ENCODE measurements around the gene IQCF6. TPM values are rescaled to one million over a fixed set of nuclear protein-coding genes. Genes with fewer than 3 reads are reported as not detected.
"Not testable (repeated sequence)": the region's sequence is repeated elsewhere in the genome, so short reads cannot be mapped to it uniquely, and the experiment has no call there.

IQCF6 gene
- total RNA-seq, 5 donors from 2014 or later (not counting 1 experiment from before 2014, with no cell fraction given), result not detected

GRCh38 chr3:51753763-51754750, 25.0 kb downstream of the IQCF6 start:
- H3K36me3 Mint-ChIP-seq; H3K36me3 ChIP-seq (ENCODE audit: control insufficient read depth in 2 of 2, extremely low read depth in 1 of 2, insufficient read depth in 1 of 2, low read length in 1 of 2); H3K4me3 Mint-ChIP-seq; H3K27ac ChIP-seq (ENCODE audit: low read length); H3K27me3 Mint-ChIP-seq; H3K4me1 Mint-ChIP-seq; H3K27me3 ChIP-seq (replicated peaks in 1 of 2; ENCODE audit: control insufficient read depth in 2 of 2, extremely low read depth in 1 of 2, insufficient read depth in 2 of 2, low read length in 1 of 2); H3K9me3 ChIP-seq; ATAC-seq (replicated peaks in 1 of 4); H3K4me1 ChIP-seq (ENCODE audit: control insufficient read depth in 1 of 2, extremely low read depth in 1 of 2, insufficient read depth in 2 of 2, low read length in 2 of 2); H3K4me3 ChIP-seq (ENCODE audit: control insufficient read depth in 1 of 2, extremely low read depth in 1 of 2, low read length in 1 of 2); DNase-seq; POLR2A ChIA-PET; H3K27ac Mint-ChIP-seq: not testable (repeated sequence)
- peaks cover 0 to 15% (median 15%) of the 10 kb centered on the region in 3 donors for H3K9me3 Mint-ChIP-seq
- CTCF ChIA-PET, result interaction anchor here in 1 of 2 donors (0.7 kb wide), 1 partner anchor 883 kb away, joined by 3 read pairs; no protein-coding TSS in a partner anchor
- WGBS (ENCODE audit: insufficient coverage), result 77% methylated on average over 8 of the region's 13 CpGs

GRCh38 chr3:51751287-51751686, 27.8 kb downstream of the IQCF6 start:
- WGBS (ENCODE audit: insufficient coverage), result no CpG with 5 or more reads among the region's 2 CpGs
- Histone ChIP-seq H3K27ac (ENCODE audit: low read length) (no peak overlapping the region), H3K4me1 (ENCODE audit: control insufficient read depth in 1 of 2, extremely low read depth in 1 of 2, insufficient read depth in 2 of 2, low read length in 2 of 2) (no peaks in the 10 kb centered on the region), H3K4me3 (ENCODE audit: control insufficient read depth in 1 of 2, extremely low read depth in 1 of 2, low read length in 1 of 2) (no peak overlapping the region), H3K9me3 (no peaks in the 10 kb centered on the region), H3K36me3 (ENCODE audit: control insufficient read depth in 2 of 2, extremely low read depth in 1 of 2, insufficient read depth in 1 of 2, low read length in 1 of 2) (no peaks in the 10 kb centered on the region), H3K27me3 (replicated peaks in 1 of 2; ENCODE audit: control insufficient read depth in 2 of 2, extremely low read depth in 1 of 2, insufficient read depth in 2 of 2, low read length in 1 of 2) (no peaks in the 10 kb centered on the region)
- POLR2A ChIA-PET, result no interaction called here
- CTCF ChIA-PET, result no interaction called here
- DNase-seq (no peak), ATAC-seq (replicated peaks in 1 of 4) (no peak)
- peaks cover 7 to 9% (median 9%) of the 10 kb centered on the region in 3 donors for H3K4me1 Mint-ChIP-seq
- H3K4me3 Mint-ChIP-seq, result no peak overlapping the region
- H3K27ac Mint-ChIP-seq, result no peak overlapping the region
- no peaks in the 10 kb centered on the region for H3K36me3 Mint-ChIP-seq
- peaks cover 0 to 12% (median 6%) of the 10 kb centered on the region in 3 donors for H3K9me3 Mint-ChIP-seq
- peaks cover 1 to 4% of the 10 kb centered on the region in 2 donors for H3K27me3 Mint-ChIP-seq

- H3K9me3 ChIP-seq, result no peaks in the 10 kb centered on the region
- ChIA-PET CTCF (no interaction called here), POLR2A (no interaction called here)
- H3K27me3 ChIP-seq (replicated peaks in 1 of 2; ENCODE audit: control insufficient read depth in 2 of 2, extremely low read depth in 1 of 2, insufficient read depth in 2 of 2, low read length in 1 of 2), result no peaks in the 10 kb centered on the region
- H3K27ac ChIP-seq (ENCODE audit: low read length), result no peak overlapping the region
- Mint-ChIP-seq H3K4me1 (peaks cover 7 to 9% (median 9%) of the 10 kb centered on the region in 3 donors), H3K27ac (no peak overlapping the region), H3K9me3 (peaks cover 0 to 8% (median 2%) of the 10 kb centered on the region in 3 donors), H3K36me3 (no peaks in the 10 kb centered on the region), H3K27me3 (peaks cover 0 to 2% of the 10 kb centered on the region in 2 donors), H3K4me3 (no peak overlapping the region)
- H3K36me3 ChIP-seq (ENCODE audit: control insufficient read depth in 2 of 2, extremely low read depth in 1 of 2, insufficient read depth in 1 of 2, low read length in 1 of 2), result no peaks in the 10 kb centered on the region
- ATAC-seq (replicated peaks in 1 of 4), result no peak
- no peaks in the 10 kb centered on the region for H3K4me1 ChIP-seq (ENCODE audit: control insufficient read depth in 1 of 2, extremely low read depth in 1 of 2, insufficient read depth in 2 of 2, low read length in 2 of 2)
- no peak overlapping the region for H3K4me3 ChIP-seq (ENCODE audit: control insufficient read depth in 1 of 2, extremely low read depth in 1 of 2, low read length in 1 of 2)
- WGBS (ENCODE audit: insufficient coverage), result no CpG with 5 or more reads among the region's 1 CpG
- DNase-seq, result no peak
These were observed 28.2 kb downstream of the IQCF6 start for GRCh38 chr3:51750878-51751277.

- Mint-ChIP-seq H3K27me3 (no peaks in the 10 kb centered on the region), H3K4me1 (peaks cover 7 to 9% (median 9%) of the 10 kb centered on the region in 3 donors), H3K36me3 (no peaks in the 10 kb centered on the region), H3K27ac (no peak overlapping the region), H3K9me3 (no peaks in the 10 kb centered on the region), H3K4me3 (no peak overlapping the region)
- POLR2A ChIA-PET, result no interaction called here
- no CpG with 5 or more reads among the region's 1 CpG for WGBS (ENCODE audit: insufficient coverage)
- no peaks in the 10 kb centered on the region for H3K4me1 ChIP-seq (ENCODE audit: control insufficient read depth in 1 of 2, extremely low read depth in 1 of 2, insufficient read depth in 2 of 2, low read length in 2 of 2)
- no peaks in the 10 kb centered on the region for H3K27me3 ChIP-seq (replicated peaks in 1 of 2; ENCODE audit: control insufficient read depth in 2 of 2, extremely low read depth in 1 of 2, insufficient read depth in 2 of 2, low read length in 1 of 2)
- no peak for DNase-seq
- no peaks in the 10 kb centered on the region for H3K36me3 ChIP-seq (ENCODE audit: control insufficient read depth in 2 of 2, extremely low read depth in 1 of 2, insufficient read depth in 1 of 2, low read length in 1 of 2)
- H3K27ac ChIP-seq (ENCODE audit: low read length), result no peak overlapping the region
- H3K4me3 ChIP-seq (ENCODE audit: control insufficient read depth in 1 of 2, extremely low read depth in 1 of 2, low read length in 1 of 2), result no peak overlapping the region
- CTCF ChIA-PET, result interaction anchor here in 1 of 2 donors (0.6 kb wide), 1 partner anchor 22 kb away, joined by 3 read pairs; no protein-coding TSS in a partner anchor
- no peak for ATAC-seq (replicated peaks in 1 of 4)
- no peaks in the 10 kb centered on the region for H3K9me3 ChIP-seq
These were observed 30.7 kb downstream of the IQCF6 start for GRCh38 chr3:51748327-51748726.

GRCh38 chr3:51747840-51748239, 31.2 kb downstream of the IQCF6 start:
- Mint-ChIP-seq H3K36me3 (no peaks in the 10 kb centered on the region), H3K4me1 (peaks cover 7 to 12% (median 9%) of the 10 kb centered on the region in 3 donors), H3K27ac (no peak overlapping the region), H3K4me3 (no peak overlapping the region), H3K27me3 (no peaks in the 10 kb centered on the region), H3K9me3 (no peaks in the 10 kb centered on the region)
- no peaks in the 10 kb centered on the region for H3K36me3 ChIP-seq (ENCODE audit: control insufficient read depth in 2 of 2, extremely low read depth in 1 of 2, insufficient read depth in 1 of 2, low read length in 1 of 2)
- no peaks in the 10 kb centered on the region for H3K27me3 ChIP-seq (replicated peaks in 1 of 2; ENCODE audit: control insufficient read depth in 2 of 2, extremely low read depth in 1 of 2, insufficient read depth in 2 of 2, low read length in 1 of 2)
- no peak overlapping the region for H3K27ac ChIP-seq (ENCODE audit: low read length)
- no peaks in the 10 kb centered on the region for H3K9me3 ChIP-seq
- CTCF ChIA-PET, result no interaction called here
- ATAC-seq (replicated peaks in 1 of 4) (no peak), DNase-seq (no peak)
- H3K4me3 ChIP-seq (ENCODE audit: control insufficient read depth in 1 of 2, extremely low read depth in 1 of 2, low read length in 1 of 2), result no peak overlapping the region
- no peaks in the 10 kb centered on the region for H3K4me1 ChIP-seq (ENCODE audit: control insufficient read depth in 1 of 2, extremely low read depth in 1 of 2, insufficient read depth in 2 of 2, low read length in 2 of 2)
- POLR2A ChIA-PET, result no interaction called here

GRCh38 chr3:51742978-51743377, 36.1 kb downstream of the IQCF6 start:
- H3K4me3 ChIP-seq (ENCODE audit: control insufficient read depth in 1 of 2, extremely low read depth in 1 of 2, low read length in 1 of 2); H3K9me3 Mint-ChIP-seq; H3K36me3 Mint-ChIP-seq; CTCF ChIA-PET; POLR2A ChIA-PET; H3K27me3 ChIP-seq (replicated peaks in 1 of 2; ENCODE audit: control insufficient read depth in 2 of 2, extremely low read depth in 1 of 2, insufficient read depth in 2 of 2, low read length in 1 of 2); DNase-seq; H3K9me3 ChIP-seq; H3K4me3 Mint-ChIP-seq; ATAC-seq (replicated peaks in 1 of 4); H3K27ac Mint-ChIP-seq; H3K4me1 ChIP-seq (ENCODE audit: control insufficient read depth in 1 of 2, extremely low read depth in 1 of 2, insufficient read depth in 2 of 2, low read length in 2 of 2); H3K4me1 Mint-ChIP-seq; H3K27ac ChIP-seq (ENCODE audit: low read length); H3K36me3 ChIP-seq (ENCODE audit: control insufficient read depth in 2 of 2, extremely low read depth in 1 of 2, insufficient read depth in 1 of 2, low read length in 1 of 2): not testable (repeated sequence)
- H3K27me3 Mint-ChIP-seq, result peaks cover 3 to 12% of the 10 kb centered on the region in 2 donors
- WGBS (ENCODE audit: insufficient coverage), result no CpG with 5 or more reads among the region's 4 CpGs
